Activated B cell treated with CpG ODN at 0.5 μM for 24 hours (primary cell): ENCODE results near the gene TMEM237. TPM values are rescaled to one million over a fixed set of nuclear protein-coding genes. Genes with fewer than 3 reads are reported as not detected.

ENCODE experiments used
- ATAC-seq: fragments of 200-7000 bp; cut with Tn5 transposase; one replicate; pipeline ENCODE4 v1.10.0; 2021; ENCODE audit warnings: low read depth, mild to moderate bottlenecking, moderate library complexity
- CTCF ChIA-PET: fragments of 350-600 bp; sonication (Branson Sonifier 250); formaldehyde crosslinking; loops from one replicate; lab custom pipeline; 2021; ENCODE audit warnings: antibody characterized with exemption; lab: Charles Lee
- POLR2A ChIA-PET: fragments of 350-600 bp; sonication (Branson Sonifier 250); formaldehyde crosslinking; loops from one replicate; lab custom pipeline; 2021; ENCODE audit warnings: antibody characterized with exemption; lab: Charles Lee
- DNase-seq: peaks from one replicate; pipeline ENCODE4 v3.0.0; 2022
- H3K27ac Mint-ChIP-seq: one replicate; pipeline ENCODE4 v1.8.0; 2020; ENCODE audit warnings: mixed read lengths
- H3K27me3 Mint-ChIP-seq: one replicate; pipeline ENCODE4 v1.8.0; 2021; ENCODE audit warnings: mixed read lengths
- H3K36me3 Mint-ChIP-seq: one replicate; pipeline ENCODE4 v1.8.0; 2021; ENCODE audit warnings: low read depth, mixed read lengths
- H3K4me1 Mint-ChIP-seq: one replicate; pipeline ENCODE4 v1.8.0; 2021; ENCODE audit warnings: mixed read lengths
- H3K4me3 Mint-ChIP-seq: one replicate; pipeline ENCODE4 v1.8.0; 2020; ENCODE audit warnings: mild to moderate bottlenecking, mixed read lengths
- H3K9me3 Mint-ChIP-seq: one replicate; pipeline ENCODE4 v1.8.0; 2020; ENCODE audit warnings: mixed read lengths
- CTCF ChIP-seq: fragments of 200-600 bp; IDR thresholded peaks from one replicate; pipeline ENCODE4 v1.8.0; 2022; ENCODE audit warnings: antibody characterized with exemption, mild to moderate bottlenecking
- intact Hi-C: fragments of 100-400 bp; cut with micrococcal nuclease; formaldehyde crosslinking; loops from one replicate; pipeline ENCODE4 v1.15.1; 2024
- total RNA-seq: library from RNA; stranded (reverse); gene quantifications from 2 replicates; pipeline ENCODE4 v1.2.3, GENCODE V29; 2022

TMEM237 gene
- total RNA-seq, 1 donor from 2014 or later, result 2.8 TPM

GRCh38 chr2:201580486-201580885, 62.8 kb downstream of the TMEM237 start:
- ATAC-seq, result no peak
- peaks cover 7% of the 10 kb centered on the region for H3K27me3 Mint-ChIP-seq
- H3K4me1 Mint-ChIP-seq, result peaks cover 8% of the 10 kb centered on the region
- peaks cover 2% of the 10 kb centered on the region for H3K9me3 Mint-ChIP-seq
- intact Hi-C loops, result no loop called here
- DNase-seq, result no peak
- no peak for TF ChIP-seq CTCF
- ChIA-PET CTCF (no interaction called here), POLR2A (no interaction called here)
- H3K27ac Mint-ChIP-seq, result no peak overlapping the region
- H3K4me3 Mint-ChIP-seq, result no peak overlapping the region
- H3K36me3 Mint-ChIP-seq, result no peaks in the 10 kb centered on the region

- Mint-ChIP-seq H3K4me1 (peaks cover 17% of the 10 kb centered on the region), H3K27ac (no peak overlapping the region), H3K4me3 (no peak overlapping the region), H3K27me3 (peaks cover 7% of the 10 kb centered on the region), H3K9me3 (peaks cover 2% of the 10 kb centered on the region), H3K36me3 (no peaks in the 10 kb centered on the region)
- intact Hi-C loops, result loop anchor here (10.0 kb wide), 1 partner anchor 345 kb away; no protein-coding TSS in a partner anchor
- no peak for ATAC-seq
- no peak for DNase-seq
- CTCF ChIA-PET, result no interaction called here
- POLR2A ChIA-PET, result no interaction called here
- TF ChIP-seq CTCF, result no peak
Observed at GRCh38 chr2:201579536-201579935, 63.8 kb downstream of the TMEM237 start.

GRCh38 chr2:201575971-201576370, 67.3 kb downstream of the TMEM237 start:
- ChIA-PET CTCF (no interaction called here), POLR2A (no interaction called here)
- Mint-ChIP-seq H3K9me3 (no peaks in the 10 kb centered on the region), H3K27ac (no peak overlapping the region), H3K4me1 (peaks cover 36% of the 10 kb centered on the region), H3K36me3 (no peaks in the 10 kb centered on the region), H3K27me3 (peaks cover 2% of the 10 kb centered on the region), H3K4me3 (no peak overlapping the region)
- DNase-seq, result no peak
- intact Hi-C loops, result loop anchor here (10.0 kb wide), 1 partner anchor 341 kb away; no protein-coding TSS in a partner anchor
- ATAC-seq, result no peak
- no peak for TF ChIP-seq CTCF

- Mint-ChIP-seq H3K9me3 (no peaks in the 10 kb centered on the region), H3K27me3 (peaks cover 2% of the 10 kb centered on the region), H3K4me1 (peaks cover 36% of the 10 kb centered on the region), H3K4me3 (peak overlapping the region; percentile 60), H3K36me3 (no peaks in the 10 kb centered on the region), H3K27ac (peak overlapping the region; percentile 87)
- POLR2A ChIA-PET, result no interaction called here
- intact Hi-C loops, result loop anchor here (10.0 kb wide), 1 partner anchor 340 kb away; no protein-coding TSS in a partner anchor
- ATAC-seq (peak; percentile 40), DNase-seq (no peak)
- CTCF ChIA-PET, result no interaction called here
- TF ChIP-seq CTCF, result no peak
Observed at GRCh38 chr2:201574766-201575165, 68.5 kb downstream of the TMEM237 start.

GRCh38 chr2:201572846-201573508, 70.3 kb downstream of the TMEM237 start:
- intact Hi-C loops, result loop anchor here (2.0 to 10.0 kb wide), 3 partner anchors 70 to 338 kb away; partner anchors contain the start of genes STRADB, TMEM237 and TRAK2
- peak overlapping the region; percentile 78 for H3K27ac Mint-ChIP-seq
- POLR2A ChIA-PET, result no interaction called here

More at GRCh38 chr2:201572846-201573508, 70.3 kb downstream of the TMEM237 start:
- H3K27me3 Mint-ChIP-seq, result peaks cover 2% of the 10 kb centered on the region
- CTCF ChIA-PET, result no interaction called here
- H3K36me3 Mint-ChIP-seq, result no peaks in the 10 kb centered on the region
- peaks cover 2% of the 10 kb centered on the region for H3K9me3 Mint-ChIP-seq
- DNase-seq (no peak), ATAC-seq (peak; percentile 71)
- TF ChIP-seq CTCF, result no peak
- peaks cover 39% of the 10 kb centered on the region for H3K4me1 Mint-ChIP-seq
- H3K4me3 Mint-ChIP-seq, result peak overlapping the region; percentile 52

Other genes starting within 250 kb of the TMEM237 start
- gene TRAK2, start 192.0 kb downstream of the TMEM237 start, total RNA-seq, result 17.7 and 20.1 TPM in 2 replicates
- 17.8 and 23.3 TPM in 2 replicates for gene STRADB, start 191.8 kb downstream of the TMEM237 start, total RNA-seq
- gene MPP4, start 55.1 kb upstream of the TMEM237 start, total RNA-seq, result not detected in 2 replicates
- 11.6 and 14.2 TPM in 2 replicates for gene ALS2, start 137.4 kb upstream of the TMEM237 start, total RNA-seq
- not detected in 2 replicates for gene CDK15, start 163.0 kb upstream of the TMEM237 start, total RNA-seq